NCI-H524 treated with DMSO at 0.1 percent for 48 hours (cell line): ENCODE results near the gene SLC4A5.
"Not testable (repeated sequence)": the region's sequence is repeated elsewhere in the genome, so short reads cannot be mapped to it uniquely, and the experiment has no call there.

Experiments used
- DNase-seq: peaks from one replicate; lab custom pipeline; 2025; lab: John Stamatoyannopoulos, UW

Gene SLC4A5

DNA sequence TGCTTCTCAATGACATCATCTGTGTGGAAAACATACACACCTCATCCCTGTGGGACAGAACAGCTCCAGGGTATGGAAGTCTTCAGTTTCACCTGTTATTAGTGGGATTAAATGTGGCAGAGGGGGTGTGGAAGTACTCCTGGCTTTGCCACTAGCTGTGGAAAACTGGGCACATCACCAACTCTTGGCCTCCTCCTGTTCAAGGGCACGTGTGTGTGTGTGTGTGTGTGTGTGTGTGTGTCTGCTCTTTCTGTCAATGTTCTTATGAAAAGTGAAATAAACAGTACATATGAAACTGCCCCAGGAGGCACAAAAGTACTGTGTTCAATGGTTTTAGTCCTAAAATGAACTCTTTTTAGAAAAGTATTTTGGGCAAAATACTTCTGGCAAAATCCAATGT, 78.9 kb downstream of the SLC4A5 start:
- DNase-seq: no peak

DNA sequence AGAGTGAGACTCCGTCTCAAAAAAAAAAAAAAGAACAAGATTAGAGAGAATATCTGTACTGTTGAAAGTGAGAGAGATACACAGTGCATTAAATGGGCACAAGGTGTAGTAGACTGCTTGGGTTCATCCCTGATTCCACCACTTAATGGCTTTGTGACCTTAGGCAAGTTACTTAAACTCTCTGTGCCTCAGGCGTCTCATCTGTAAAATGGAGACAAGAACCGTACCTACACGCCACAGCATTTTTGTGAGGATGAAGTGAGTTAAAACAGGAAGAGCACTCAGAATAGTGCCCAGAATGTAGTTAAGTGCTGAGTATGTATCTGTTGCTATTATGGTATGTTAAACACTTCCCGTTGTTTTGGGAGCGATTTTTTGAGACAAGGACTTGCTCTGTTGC, 80.5 kb downstream of the SLC4A5 start:
- DNase-seq: no peak

DNA sequence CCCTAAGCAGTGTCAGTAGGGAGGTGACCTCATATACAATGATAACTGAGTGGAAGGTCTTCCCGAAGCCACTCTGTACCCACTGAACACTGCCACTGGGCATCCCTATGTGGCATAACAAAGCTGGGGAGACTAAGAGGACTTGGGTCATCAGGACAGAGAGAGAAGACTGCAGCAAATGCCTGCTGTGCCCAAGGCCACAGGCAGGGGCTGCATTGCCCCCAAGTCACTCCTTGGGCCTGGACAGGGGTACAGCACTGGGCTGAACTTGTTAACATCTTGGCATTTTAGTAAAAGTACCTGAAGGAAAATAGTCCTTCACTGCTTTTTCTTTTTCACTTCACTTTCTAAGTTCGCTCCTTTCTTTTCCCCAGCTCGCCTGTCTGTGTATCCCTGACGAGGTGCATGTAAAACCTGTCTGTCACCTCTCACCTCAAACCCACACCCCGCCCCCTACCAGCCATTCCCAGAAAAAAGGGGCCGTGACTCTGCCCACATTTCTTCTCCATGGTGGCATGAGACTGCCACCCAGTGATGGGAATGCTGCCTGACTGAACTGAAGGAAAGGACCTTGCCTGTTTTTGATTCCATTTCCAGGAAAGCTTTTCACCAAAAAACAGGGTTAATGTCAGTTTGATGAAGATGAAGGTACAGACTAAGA, 81.9 kb downstream of the SLC4A5 start:
- DNase-seq: no peak

DNA sequence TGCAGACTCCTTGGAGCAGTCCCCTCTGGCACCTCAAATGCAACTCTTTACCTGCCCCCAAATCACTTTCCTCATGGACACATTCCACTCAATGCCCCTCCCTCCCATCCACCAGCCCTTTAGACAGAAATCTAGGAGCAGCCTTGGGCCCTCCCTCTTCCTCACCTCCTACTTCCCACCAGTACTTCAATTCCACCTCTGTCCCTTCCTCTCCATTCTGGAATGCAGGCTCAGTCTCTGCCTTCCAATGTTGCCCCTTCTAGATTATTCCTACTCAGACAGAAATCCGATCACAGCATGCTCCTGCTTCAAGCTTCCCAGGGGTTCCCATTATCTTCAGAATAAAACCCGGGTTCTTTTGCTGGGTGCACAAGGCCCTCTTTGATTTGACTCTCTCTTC, 82.7 kb downstream of the SLC4A5 start:
- DNase-seq: no peak

DNA sequence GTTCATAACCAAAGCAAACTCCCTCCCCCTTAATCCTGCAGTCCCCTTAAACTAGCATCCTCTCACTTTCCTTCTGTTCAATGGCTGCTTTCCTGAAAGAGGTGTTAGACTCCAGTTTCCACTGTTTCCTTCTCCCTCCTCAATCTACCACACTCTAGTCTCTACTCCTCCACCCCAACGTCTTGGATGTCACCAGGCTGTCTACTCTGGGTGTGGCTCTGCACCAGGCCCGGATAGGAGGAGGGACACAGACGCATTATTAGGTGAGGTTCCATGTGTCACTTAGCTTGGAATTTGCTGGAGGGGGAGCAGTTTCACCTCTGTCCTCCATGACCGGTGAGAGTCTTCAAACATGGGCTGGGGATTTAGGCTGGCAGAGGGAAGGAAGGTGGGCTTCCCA, 83.5 kb downstream of the SLC4A5 start:
- no peak for DNase-seq

DNA sequence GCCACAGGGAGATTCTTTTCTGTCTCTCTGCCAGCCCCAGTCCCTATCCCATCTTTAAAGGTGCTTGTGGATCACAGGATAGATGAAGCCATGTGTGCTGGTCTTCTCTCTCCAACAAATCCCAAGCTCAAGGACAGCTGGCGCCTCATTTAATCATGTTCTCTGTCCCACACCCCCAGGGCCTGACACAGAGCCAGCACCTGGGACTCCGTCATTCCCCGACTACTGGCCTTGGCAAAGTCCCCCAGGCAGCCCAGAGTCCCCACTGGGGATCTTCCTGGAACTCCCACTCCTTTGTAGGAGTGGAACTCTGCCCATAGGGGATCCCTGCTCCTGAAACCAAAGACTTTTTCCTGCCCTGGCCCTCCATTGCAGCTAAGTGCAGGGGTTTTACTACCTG, 84.0 kb downstream of the SLC4A5 start:
- DNase-seq: no peak

DNA sequence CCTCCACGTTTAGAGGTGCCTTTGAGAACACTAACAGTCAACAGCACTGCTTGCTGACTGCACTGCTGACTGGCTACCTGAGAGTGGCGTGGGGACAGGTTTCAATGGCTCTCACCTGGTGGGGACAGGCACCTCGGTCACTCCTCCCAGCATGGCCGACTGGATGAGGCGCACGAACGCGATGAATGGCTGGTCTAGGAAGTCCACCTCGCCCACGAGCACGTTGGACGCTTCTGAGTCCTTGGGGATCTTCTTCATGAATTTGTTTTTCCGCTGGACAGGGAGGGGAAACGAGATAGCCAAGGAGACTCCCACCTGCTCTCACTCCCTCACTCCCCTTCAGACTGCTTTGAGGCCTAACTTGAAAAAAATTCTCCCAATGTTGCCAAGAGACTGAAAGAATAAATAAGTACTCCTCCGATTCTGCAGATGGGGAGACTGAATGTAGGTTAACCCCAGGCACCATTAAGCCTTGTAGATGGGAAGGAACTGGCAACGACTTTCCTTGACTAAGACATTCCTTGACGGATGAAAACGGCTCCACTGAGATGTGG, 87.5 kb downstream of the SLC4A5 start:
- DNase-seq: no peak

DNA sequence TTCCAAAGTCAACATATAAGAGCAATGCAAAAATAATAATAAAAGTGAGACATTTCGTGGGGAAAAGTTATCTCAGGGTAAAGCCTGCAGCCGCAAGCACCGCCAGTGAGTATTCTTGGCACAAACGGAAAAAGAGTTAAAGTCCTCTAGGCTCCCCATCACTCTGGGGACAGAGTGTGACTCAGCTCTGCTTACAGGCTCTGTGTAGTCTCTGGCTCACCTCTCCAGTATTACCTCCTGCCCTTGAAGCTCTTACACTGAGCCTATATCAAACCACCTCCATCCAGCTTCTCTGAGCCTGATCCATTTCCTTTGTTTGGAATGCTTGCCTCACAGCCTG, 89.3 kb downstream of the SLC4A5 start:
- DNase-seq: no peak

DNA sequence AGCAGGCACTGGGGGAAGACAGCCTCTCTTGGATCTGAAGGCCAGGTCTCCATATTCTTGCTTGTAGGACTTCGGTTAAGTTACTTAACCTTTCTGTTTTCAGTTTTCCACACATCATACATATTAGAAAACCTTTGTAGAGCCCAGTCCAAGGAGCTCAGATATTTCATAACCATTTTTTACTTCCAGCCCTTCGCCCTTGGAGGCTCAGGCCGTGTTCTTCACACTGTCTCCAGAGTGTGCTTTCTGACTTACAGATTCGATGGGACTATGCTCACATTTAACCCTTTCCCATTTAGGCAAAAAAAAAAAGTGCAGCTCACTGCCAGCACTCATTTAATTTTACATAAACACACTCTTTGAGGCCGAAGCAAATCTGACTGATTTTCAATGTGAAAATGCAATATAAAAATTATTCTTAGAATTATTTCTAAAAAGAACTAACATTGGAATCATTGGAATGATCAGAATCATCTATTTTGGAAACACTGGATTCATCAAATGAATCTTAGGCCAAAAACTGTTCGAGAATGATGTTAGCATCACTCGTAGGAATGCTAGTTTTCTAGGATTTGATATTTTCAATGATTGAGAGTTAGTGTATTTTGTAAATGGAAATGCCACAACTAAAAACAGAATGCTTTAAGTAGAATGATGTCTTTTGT, 89.8 kb downstream of the SLC4A5 start:
- no peak for DNase-seq

DNA sequence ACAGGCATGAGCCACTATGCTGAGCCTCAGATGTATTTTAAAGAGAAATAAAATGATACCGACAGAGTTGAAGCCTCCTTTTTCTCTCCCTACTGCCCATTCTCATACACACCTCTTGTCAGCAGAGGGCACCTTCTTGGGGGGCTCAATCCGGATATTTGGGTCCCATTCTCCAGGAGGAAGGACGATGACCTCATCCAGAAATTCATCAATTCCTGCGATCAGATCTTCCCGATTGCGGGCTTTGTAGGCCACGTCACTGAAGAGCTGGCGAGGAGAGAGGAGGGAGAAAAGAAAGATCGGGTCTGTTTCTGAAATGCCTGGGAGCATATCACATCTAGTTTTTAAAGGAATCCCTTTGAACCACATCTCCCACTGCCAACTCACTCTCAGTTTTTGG, 90.4 kb downstream of the SLC4A5 start:
- DNase-seq: no peak

DNA sequence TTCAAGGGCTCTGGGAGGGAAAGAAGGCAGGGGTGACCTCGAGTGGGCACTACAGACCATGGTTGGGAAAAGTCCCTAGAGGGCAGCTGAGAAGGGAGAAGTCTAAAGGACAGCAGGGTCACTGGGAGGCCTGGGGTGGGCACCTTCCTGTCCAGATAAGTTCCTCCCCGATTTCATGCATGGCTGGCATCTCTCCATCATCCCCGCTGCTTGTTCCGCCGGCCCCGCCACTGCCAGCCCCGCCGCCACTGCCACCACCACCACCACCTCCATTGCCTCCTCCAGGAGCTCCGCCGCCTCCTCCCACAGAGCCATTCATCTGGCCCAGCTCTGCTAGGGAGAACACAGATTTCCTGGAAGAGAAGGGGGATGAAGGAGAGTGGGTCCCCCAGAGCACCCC, 91.2 kb downstream of the SLC4A5 start:
- no peak for DNase-seq

DNA sequence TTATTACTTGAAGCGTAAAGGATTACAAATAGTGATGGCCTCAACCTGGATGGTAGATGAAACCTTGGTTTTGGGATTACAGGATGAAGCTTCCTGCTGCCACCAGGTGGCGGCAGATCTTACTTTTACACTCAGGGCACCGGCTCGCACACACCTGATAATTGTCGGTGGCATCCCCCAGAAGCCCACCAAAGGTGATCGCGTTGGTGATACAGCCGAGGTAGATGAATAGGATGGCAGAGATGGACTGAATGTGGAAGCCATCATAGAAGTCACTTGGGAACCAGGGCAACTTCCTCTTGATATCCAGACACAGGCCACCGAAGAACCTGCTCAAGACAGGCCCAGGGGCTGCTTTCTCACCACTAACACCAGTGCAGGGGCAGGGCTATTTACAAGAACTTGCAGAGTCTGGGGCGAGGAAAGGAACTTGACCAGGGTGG, 93.0 kb downstream of the SLC4A5 start:
- DNase-seq: no peak

DNA sequence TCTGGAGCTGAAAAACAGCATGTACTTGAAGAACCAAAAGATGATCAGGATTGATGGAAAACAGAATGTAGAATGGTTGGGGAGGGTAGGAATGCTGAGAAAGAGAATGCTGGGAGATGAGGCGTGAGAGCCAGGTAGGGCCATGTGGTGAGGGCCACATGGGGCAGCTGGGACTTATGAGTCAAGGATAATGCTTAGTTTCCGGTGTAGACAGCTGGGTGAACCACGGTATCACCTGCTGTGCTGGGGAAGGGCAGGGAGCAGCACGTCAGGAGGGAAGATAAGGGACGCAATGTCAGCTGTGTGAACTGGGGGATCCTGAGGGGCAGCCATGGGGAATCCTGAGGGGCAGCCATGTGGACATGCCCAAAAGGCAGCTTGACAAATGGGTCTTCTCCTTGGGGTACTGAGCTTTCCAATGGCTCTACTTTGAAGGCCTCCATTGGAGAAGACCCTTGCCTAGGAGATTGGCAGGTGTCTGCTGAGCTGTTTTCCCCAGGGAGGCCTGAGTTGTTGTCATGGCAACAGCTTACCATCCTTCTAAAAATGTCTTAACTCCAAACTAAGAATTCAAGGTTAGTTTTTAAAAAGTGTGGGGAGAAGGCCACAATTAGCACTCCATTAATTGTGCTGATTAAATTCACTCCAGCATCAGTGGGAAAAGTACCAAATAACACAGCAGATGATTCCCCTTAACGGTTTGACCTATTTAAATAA, 93.7 kb downstream of the SLC4A5 start:
- no peak for DNase-seq

DNA sequence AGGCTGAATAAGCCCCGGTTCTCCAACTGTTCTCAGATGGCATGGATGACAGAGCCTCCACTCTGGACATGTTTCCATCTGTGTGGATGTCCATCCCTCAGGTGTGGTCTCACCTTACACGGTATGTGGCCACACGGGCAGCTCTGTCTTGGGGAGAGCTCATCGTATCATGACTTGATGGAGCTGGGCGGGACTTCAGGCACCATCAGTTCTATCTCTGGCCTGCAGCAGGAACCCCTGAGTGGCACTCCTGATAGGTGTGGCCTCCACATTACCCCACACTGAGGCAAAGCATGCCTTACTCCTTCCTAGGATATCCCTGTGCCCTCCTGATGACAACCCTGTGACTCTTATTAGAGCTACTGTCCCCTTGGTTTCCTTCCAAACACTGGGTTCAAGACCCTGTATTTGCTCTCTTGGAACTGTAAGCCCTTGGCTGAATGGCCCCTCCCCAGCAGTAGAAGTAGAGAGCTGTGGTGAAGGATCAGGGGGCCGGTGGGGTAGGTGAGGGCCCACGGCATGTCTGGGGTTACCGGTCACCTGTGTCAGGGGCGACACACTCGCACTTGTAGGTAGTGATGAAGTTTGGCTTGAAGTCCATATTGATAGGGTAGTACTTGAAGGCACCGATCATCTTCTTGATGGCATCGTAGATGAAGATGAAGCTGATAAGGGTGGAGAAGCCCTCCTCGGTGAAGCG, 96.6 kb downstream of the SLC4A5 start:
- no peak for DNase-seq

DNA sequence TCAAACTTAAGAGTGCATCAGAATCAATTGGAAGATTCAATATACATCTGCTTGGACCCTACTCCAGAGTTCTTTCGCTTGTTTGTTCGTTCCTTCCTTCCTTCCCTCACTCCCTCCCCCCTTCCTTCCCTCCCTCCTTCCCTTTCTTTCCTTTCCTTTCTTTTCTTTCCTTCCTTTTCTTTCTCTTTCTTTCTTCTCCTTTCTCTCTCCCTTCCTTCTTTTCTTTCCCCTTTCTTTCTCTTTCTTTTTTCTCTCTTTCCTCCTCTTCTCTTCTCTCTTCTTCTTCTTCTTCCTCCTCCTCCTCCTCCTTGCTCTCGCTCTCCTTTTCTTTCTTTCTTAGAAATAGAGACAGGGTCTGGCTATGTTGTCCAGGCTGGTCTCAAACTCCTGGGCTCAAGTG, 98.9 kb downstream of the SLC4A5 start:
- DNase-seq: no peak

DNA sequence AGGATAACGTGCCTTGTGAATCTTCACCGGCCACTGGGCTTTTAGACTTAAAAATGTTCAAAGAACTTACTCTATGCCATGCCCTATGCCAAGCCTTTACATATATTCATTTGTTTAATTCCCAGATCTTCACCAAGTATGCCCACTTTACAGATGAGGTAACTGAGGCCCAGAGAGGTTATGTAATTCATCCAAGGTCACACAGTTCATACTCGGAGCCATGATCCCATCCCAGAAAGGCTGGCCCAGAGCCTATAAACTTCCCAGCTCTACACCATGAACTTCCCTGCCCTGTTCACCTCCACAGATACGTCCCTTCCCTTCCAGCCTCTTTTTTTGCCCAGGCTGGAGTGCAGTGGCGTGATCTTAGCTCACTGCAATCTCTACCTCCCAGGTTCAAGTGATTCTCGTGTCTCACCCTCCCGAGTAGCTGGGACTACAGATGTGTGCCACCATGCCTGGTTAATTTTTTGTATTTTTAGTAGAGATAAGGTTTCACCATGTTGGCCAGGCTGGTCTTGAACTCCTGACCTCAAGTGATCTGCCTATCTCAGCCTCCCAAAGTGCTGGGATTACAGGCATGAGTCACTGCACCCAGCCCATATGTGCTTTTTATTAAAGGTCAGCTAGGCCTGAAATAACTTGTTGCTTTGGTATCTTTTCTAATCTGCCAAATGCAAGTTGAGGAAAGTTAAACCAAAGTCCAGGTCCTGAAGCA, 100.7 kb downstream of the SLC4A5 start:
- DNase-seq: no peak

DNA sequence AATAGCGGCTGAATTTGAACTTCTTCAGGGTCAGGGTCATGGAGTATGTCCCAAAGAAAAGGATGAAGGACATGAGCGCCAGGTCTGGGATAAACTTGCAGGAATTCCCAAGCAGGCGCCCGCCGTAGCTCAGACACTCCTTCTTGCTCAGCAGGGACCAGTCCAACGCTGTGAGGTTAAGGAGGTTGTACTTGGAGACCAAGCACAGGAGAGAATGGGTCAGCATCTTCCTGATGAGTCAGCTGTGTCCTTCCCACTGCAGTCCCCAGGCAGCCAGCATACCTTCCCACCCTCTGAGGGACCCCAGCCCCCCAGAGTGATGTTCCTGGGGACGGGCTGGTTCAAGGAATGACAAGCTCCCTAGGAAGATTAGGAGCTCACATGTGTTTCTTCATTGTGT, 103.9 kb downstream of the SLC4A5 start:
- DNase-seq: no peak

DNA sequence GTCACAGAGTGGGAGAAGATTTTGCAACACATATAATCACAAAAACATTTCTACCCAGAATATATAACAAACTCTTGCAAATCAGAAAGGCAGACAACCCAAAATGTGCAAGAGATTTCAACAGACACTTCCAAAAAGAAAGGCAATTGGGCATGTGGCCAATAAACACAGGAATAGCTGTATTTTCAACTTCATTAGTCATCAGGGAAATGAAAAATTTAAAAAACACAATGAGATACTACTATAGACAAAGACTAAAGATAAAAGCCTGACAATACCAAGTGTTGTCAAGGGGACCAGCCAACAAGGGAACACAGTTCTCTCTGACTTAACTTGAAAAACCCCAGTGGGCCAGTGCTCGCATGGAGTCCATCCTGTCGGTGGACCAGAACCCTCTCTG, 104.3 kb downstream of the SLC4A5 start:
- no peak for DNase-seq

DNA sequence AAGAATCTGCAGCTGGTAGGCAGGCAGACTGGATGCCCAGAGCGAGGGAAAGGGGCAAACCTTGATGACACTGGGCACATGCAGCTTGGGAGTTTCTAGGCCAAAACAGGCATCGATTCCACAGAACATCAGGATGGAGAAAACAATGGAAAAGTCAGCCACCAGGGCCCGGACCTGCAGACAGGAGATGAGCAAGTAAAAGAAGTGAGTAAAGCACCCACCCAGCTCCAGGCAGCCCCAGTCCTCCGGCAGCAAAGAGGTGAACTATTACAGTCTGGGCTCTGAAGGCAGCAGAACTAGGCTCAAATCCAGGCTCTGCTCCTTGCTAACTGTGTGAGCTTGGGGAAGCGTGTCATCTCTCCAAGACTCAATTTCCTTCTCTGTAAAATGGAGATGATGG, 108.2 kb downstream of the SLC4A5 start:
- no peak for DNase-seq

DNA sequence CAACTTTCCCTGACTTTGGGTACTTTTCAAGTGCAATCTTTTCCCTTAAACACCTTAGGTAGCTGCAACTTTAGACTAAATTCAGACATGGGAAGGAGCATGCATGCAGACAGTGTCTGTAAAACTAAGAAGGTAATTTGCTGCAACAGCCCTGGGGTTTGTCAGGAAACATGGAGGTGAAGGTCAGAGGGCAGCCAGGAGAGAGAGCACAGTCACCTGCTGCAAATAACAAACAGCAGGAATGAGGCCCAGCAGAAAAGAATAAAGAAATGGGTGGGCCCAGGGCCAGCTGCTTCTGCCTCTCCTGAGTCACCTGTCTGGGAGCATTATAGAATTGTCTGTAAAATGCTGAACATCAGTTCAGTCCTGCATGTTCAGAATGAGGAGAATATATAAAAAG, 109.6 kb downstream of the SLC4A5 start:
- no peak for DNase-seq

DNA sequence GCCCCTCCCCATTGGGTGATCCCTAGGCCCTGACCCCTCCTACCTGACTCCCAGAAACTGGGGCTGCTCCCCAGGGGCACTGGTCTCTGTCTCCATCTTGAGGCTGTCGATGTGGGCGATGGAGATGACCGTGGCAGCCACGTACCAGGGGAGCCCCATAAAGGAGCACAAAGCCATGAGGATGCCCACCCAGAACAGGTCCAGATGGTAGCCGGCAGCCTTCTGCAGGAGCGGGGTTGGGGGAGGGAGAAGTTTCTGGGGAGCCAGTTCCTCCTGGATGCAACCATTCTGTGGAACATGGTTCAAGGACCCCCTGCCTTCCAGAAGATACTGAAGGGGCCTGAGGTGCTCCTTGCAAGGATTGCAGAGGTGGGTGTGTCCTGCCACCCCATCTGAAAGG, 110.8 kb downstream of the SLC4A5 start:
- no peak for DNase-seq

DNA sequence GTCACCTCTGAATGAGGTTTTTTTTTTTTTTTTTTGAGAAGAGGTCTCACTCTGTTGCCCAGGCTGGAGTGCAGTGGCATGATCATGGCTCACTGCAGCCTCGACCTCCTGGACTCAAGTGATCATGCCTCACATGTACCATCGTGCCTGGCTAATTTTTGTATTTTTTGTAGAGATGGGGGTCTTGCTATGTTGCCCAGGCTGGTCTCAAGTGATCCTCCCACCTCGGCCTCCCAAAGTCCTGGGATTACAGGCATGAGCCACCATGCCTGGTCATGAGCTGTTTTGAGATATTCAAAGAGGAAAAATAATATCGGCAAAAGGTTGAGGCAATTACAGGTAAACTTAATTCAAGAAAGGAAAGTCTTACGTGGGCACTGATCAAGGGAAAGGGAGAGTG, 113.4 kb downstream of the SLC4A5 start:
- DNase-seq: not testable (repeated sequence)
